RWPE1 (cell line): ENCODE measurements around the gene VAC14.

Experiments
- CTCF ChIA-PET: fragments of 350-600 bp; sonication (Branson Sonifier 250); formaldehyde crosslinking; extraction: SDS; loops from one replicate; lab custom pipeline; 2021; lab: Yijun Ruan, JAX
- POLR2A ChIA-PET: fragments of 400-600 bp; formaldehyde crosslinking; extraction: SDS; loops from one replicate; lab custom pipeline; 2020; ENCODE audit warnings: antibody characterized with exemption; ENCODE audit not compliant: low non-redundant PET; lab: Yijun Ruan, JAX
- DNase-seq: peaks from one replicate; pipeline ENCODE4 v3.0.0; 2012; ENCODE audit warnings: low spot score
- H3K27ac ChIP-seq: fragments of 450-650 bp; 2 replicates; pipeline ENCODE4 v1.5.1; 2017
- CTCF ChIP-seq: fragments of 450-650 bp; conservative IDR thresholded peaks from 2 replicates; pipeline ENCODE4 v1.5.1; 2017; ENCODE audit warnings: low read depth, mild to moderate bottlenecking

Gene VAC14

GRCh38 chr16:70805380-70805779 lies 4.4 kb upstream of the VAC14 start:
- H3K27ac ChIP-seq: no peak overlapping the region
- no peak for TF ChIP-seq CTCF
- ChIA-PET POLR2A (no interaction called here), CTCF (no interaction called here)
- no peak for DNase-seq

GRCh38 chr16:70804734-70805169 lies 3.8 kb upstream of the VAC14 start:
- POLR2A ChIA-PET: no interaction called here
- TF ChIP-seq CTCF: no peak
- H3K27ac ChIP-seq: peak overlapping the region; percentile 61; the same call in 1 of the 2 replicates
- DNase-seq: peak; percentile 43
- CTCF ChIA-PET: interaction anchor here (0.6 kb wide), 2 partner anchors 656 to 820 kb away, joined by 3 read pairs; no protein-coding TSS in a partner anchor

GRCh38 chr16:70804153-70804733 lies 3.3 kb upstream of the VAC14 start:
- peak; percentile 68 for DNase-seq
- CTCF ChIA-PET: interaction anchor here (0.6 kb wide), 1 partner anchor 820 kb away, joined by 3 read pairs; no protein-coding TSS in a partner anchor
- TF ChIP-seq CTCF: no peak
- POLR2A ChIA-PET: no interaction called here
- peak overlapping the region; percentile 61; the same call in 1 of the 2 replicates for H3K27ac ChIP-seq

- no peak overlapping the region for H3K27ac ChIP-seq
- no peak for TF ChIP-seq CTCF
- no peak for DNase-seq
- ChIA-PET POLR2A (no interaction called here), CTCF (no interaction called here)
Measured at GRCh38 chr16:70803319-70803718, 2.4 kb upstream of the VAC14 start.

GRCh38 chr16:70801611-70802010 lies 653 bp upstream of the VAC14 start:
- POLR2A ChIA-PET: interaction anchor here (0.6 kb wide), 1 partner anchor 13 kb away, joined by 3 read pairs; no protein-coding TSS in a partner anchor
- CTCF ChIA-PET: no interaction called here
- TF ChIP-seq CTCF: no peak
- H3K27ac ChIP-seq: no peak overlapping the region
- no peak for DNase-seq

GRCh38 chr16:70800311-70800710 lies 647 bp downstream of the VAC14 start:
- H3K27ac ChIP-seq: peak overlapping the region; percentile 47
- no peak for DNase-seq
- POLR2A ChIA-PET: no interaction called here
- CTCF ChIA-PET: no interaction called here
- no peak for TF ChIP-seq CTCF
